Astrocyte (in vitro differentiated cells and primary cell): ENCODE measurements around the gene NR2C2AP. TPM values are rescaled to one million over a fixed set of nuclear protein-coding genes. Genes with fewer than 3 reads are reported as not detected.
A peak's percentile ranks its signal among the peaks of the same experiment; 100 is the strongest.
"Not testable (repeated sequence)": the region's sequence is repeated elsewhere in the genome, so short reads cannot be mapped to it uniquely, and the experiment has no call there.

Experiments used
- DNase-seq: peaks from one replicate; pipeline ENCODE4 v3.0.0-alpha.2; 2010; ENCODE audit warnings: low read depth
- FAIRE-seq: peaks from 2 replicates; lab custom pipeline; 2011; peaks lifted over from hg19 to GRCh38; lab: Jason Lieb, UNC
- H2AFZ ChIP-seq: 2 replicates; pipeline ENCODE4 v1.6.0; 2012; ENCODE audit warnings: low read depth, low read length, inconsistent platforms
- H3K27ac ChIP-seq: 2 replicates; pipeline ENCODE4 v1.5.1; 2011; ENCODE audit warnings: low read depth, low read length, inconsistent platforms
- H3K27me3 ChIP-seq: 2 replicates; pipeline ENCODE4 v1.6.0; 2011; ENCODE audit warnings: low read length, inconsistent platforms; ENCODE audit not compliant: insufficient read depth
- H3K36me3 ChIP-seq: 2 replicates; pipeline ENCODE4 v1.5.1; 2011; ENCODE audit warnings: low read length, inconsistent platforms; ENCODE audit not compliant: insufficient read depth
- H3K4me1 ChIP-seq: 2 replicates; pipeline ENCODE4 v1.5.1; 2011; ENCODE audit warnings: low read length, inconsistent platforms; ENCODE audit not compliant: insufficient read depth
- H3K4me2 ChIP-seq: 2 replicates; pipeline ENCODE4 v1.6.0; 2012; ENCODE audit warnings: low read length, inconsistent platforms
- H3K4me3 ChIP-seq: 2 replicates; pipeline ENCODE4 v1.5.1; 2011; ENCODE audit warnings: low read depth, mild to moderate bottlenecking, low read length, inconsistent platforms; ENCODE audit not compliant: insufficient read depth
- H3K79me2 ChIP-seq: 2 replicates; pipeline ENCODE4 v1.6.0; 2012; ENCODE audit warnings: mild to moderate bottlenecking, low read length, inconsistent platforms; ENCODE audit not compliant: insufficient read depth
- H3K9ac ChIP-seq: 2 replicates; pipeline ENCODE4 v1.6.0; 2012; ENCODE audit warnings: mild to moderate bottlenecking, low read length, inconsistent platforms
- H3K9me3 ChIP-seq: 2 replicates; pipeline ENCODE4 v1.5.1; 2012; ENCODE audit warnings: low read depth, mild to moderate bottlenecking, low read length, inconsistent platforms; ENCODE audit not compliant: insufficient read depth
- H4K20me1 ChIP-seq: 2 replicates; pipeline ENCODE4 v1.6.0; 2012; ENCODE audit warnings: low read length, inconsistent platforms; ENCODE audit not compliant: insufficient read depth
- H3K27ac Mint-ChIP-seq: one replicate; pipeline ENCODE4 v1.8.0; 2021; ENCODE audit warnings: mild to moderate bottlenecking, mixed read lengths; ENCODE audit not compliant: unreplicated experiment
- H3K27me3 Mint-ChIP-seq: one replicate; pipeline ENCODE4 v1.8.0; 2021; ENCODE audit warnings: low read depth, mixed read lengths; ENCODE audit not compliant: unreplicated experiment
- H3K36me3 Mint-ChIP-seq: one replicate; pipeline ENCODE4 v1.8.0; 2021; ENCODE audit warnings: low read depth, mixed read lengths; ENCODE audit not compliant: unreplicated experiment
- H3K4me1 Mint-ChIP-seq: one replicate; pipeline ENCODE4 v1.8.0; 2021; ENCODE audit warnings: low read depth, mixed read lengths; ENCODE audit not compliant: unreplicated experiment
- H3K4me3 Mint-ChIP-seq: one replicate; pipeline ENCODE4 v1.8.0; 2021; ENCODE audit warnings: mild to moderate bottlenecking, moderate library complexity, mixed read lengths; ENCODE audit not compliant: unreplicated experiment
- H3K9me3 Mint-ChIP-seq: one replicate; pipeline ENCODE4 v1.8.0; 2021; ENCODE audit warnings: mild to moderate bottlenecking, mixed read lengths; ENCODE audit not compliant: unreplicated experiment
- EZH2 ChIP-seq: IDR thresholded peaks from 2 replicates; pipeline ENCODE4 v1.6.1; 2012; ENCODE audit warnings: mild to moderate bottlenecking, low read length, inconsistent platforms; ENCODE audit not compliant: insufficient read depth
- total RNA-seq: library from RNA; stranded (reverse); gene quantifications from 2 replicates; pipeline ENCODE4 v1.2.1, GENCODE V29; 2021
- TF ChIP-seq, protein P1 (sequence below): IDR thresholded peaks from 2 replicates; pipeline ENCODE4 v1.5.1; 2011; ENCODE audit warnings: low read depth, mild to moderate bottlenecking, inconsistent platforms, low read length, moderate library complexity; ENCODE audit not compliant: insufficient read depth

The NR2C2AP gene
- total RNA-seq, 1 donor from 2014 or later = 5.1 TPM

DNA sequence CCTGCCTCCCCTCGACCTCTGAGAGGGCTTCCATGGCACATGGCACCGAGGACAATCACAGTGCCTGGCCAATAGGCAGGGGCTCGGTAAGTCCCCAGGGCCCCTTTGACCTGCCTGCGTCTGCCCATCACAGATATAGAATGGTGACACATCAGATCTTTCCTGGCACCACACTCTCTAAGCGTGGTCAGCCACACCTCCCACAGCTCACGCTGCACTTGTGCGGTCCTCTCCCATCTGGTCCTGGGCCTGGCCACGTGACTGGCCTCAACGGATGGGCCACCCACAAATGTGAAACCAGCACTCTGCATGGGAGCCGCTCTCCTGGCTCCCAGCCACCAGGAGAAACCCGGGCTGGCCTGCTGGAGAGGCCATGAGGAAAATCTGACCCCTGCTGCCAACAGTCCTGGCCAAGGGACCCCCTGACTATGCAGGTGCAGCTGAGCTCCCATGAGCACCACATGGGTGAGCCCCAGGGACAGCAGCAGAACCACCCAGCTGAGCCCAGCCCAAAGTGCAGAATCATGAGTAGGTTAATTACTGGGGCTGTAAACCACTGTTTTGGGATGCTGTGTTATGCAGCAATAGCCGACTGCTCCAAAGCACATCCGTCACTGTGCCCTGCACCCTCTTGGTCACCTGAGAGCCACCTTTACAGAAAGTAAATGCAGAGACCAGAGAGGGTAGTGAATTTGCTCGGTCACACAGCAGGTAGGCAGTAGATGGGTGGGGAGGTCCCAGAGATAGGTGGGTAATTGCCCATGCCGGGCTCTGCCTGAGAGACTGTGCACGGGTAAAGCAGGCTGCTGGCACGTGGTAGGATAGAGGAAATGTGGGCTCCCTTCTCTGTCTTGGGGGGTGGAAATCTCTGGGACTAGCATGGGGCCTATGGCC, 23.4 kb downstream of the NR2C2AP start:
- Histone ChIP-seq H3K27me3 (no peaks in the 10 kb centered on the region), H3K4me1 (no peaks in the 10 kb centered on the region), H3K4me3 (no peak overlapping the region), H3K9me3 (peaks cover 4% of the 10 kb centered on the region), H4K20me1 (peaks cover 12% of the 10 kb centered on the region), H3K4me2 (no peak overlapping the region), H3K27ac (no peak overlapping the region), H3K36me3 (peaks cover 4% of the 10 kb centered on the region), H3K79me2 (no peaks in the 10 kb centered on the region), H2AFZ (no peak overlapping the region), H3K9ac (no peak overlapping the region)
- Mint-ChIP-seq H3K27ac (no peak overlapping the region), H3K27me3 (no peaks in the 10 kb centered on the region), H3K9me3 (no peaks in the 10 kb centered on the region), H3K36me3 (peaks cover 15% of the 10 kb centered on the region), H3K4me3 (no peak overlapping the region), H3K4me1 (no peaks in the 10 kb centered on the region)
- no peak for FAIRE-seq
- TF ChIP-seq, protein P1, sequence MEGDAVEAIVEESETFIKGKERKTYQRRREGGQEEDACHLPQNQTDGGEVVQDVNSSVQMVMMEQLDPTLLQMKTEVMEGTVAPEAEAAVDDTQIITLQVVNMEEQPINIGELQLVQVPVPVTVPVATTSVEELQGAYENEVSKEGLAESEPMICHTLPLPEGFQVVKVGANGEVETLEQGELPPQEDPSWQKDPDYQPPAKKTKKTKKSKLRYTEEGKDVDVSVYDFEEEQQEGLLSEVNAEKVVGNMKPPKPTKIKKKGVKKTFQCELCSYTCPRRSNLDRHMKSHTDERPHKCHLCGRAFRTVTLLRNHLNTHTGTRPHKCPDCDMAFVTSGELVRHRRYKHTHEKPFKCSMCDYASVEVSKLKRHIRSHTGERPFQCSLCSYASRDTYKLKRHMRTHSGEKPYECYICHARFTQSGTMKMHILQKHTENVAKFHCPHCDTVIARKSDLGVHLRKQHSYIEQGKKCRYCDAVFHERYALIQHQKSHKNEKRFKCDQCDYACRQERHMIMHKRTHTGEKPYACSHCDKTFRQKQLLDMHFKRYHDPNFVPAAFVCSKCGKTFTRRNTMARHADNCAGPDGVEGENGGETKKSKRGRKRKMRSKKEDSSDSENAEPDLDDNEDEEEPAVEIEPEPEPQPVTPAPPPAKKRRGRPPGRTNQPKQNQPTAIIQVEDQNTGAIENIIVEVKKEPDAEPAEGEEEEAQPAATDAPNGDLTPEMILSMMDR = no peak
- no peak for TF ChIP-seq EZH2
- peak; percentile 8 for DNase-seq

DNA sequence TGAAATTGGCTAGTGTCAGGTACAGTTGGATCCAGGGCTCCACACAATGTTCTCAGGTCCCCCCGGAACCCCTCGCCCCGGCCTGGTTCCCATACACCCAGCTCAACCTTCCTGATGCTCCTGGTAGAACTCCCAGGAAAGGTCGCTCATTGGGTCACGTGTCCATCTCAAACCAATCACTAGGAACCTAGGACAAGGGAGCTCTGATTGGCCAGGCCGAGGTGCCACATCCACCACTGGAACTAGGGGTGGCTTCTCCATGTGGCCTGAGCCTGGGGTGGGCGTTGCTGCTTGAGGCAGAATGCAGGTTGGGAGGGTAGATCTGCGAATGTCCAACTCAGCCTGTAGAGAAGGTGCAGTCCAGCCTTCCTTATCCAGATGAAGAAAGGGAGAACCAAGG, 26.3 kb downstream of the NR2C2AP start:
- H3K36me3 Mint-ChIP-seq = peaks cover 12% of the 10 kb centered on the region
- TF ChIP-seq EZH2 = no peak
- TF ChIP-seq, protein P1 = no peak
- H3K27me3 Mint-ChIP-seq = no peaks in the 10 kb centered on the region

DNA sequence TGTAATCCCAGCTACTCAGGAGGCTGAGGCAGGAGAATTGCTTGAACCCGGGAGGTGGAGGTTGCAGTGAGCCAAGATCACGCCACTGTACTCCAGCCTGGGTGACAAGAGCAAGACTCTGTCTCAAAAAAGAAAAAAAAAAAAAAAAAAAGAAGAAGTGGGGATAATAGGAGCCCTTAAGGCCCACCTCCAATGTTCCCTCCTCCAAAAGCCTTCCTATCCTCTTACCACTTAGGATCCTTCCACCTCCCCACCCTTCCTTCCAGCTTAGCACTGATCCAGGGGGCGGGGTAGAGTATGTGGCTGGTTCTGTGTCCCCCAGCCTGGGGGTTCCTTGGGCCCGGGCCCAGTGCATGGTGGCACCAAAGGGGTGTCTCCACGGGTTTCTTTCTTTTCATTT, 30.0 kb downstream of the NR2C2AP start:
- not testable (repeated sequence) for H3K9me3 Mint-ChIP-seq, H3K4me3 ChIP-seq, H3K4me1 Mint-ChIP-seq, H3K79me2 ChIP-seq, DNase-seq, H3K9me3 ChIP-seq, H3K4me3 Mint-ChIP-seq, H3K36me3 ChIP-seq, H3K27ac Mint-ChIP-seq, H3K4me2 ChIP-seq, H3K4me1 ChIP-seq, FAIRE-seq, H2AFZ ChIP-seq, H3K36me3 Mint-ChIP-seq, H3K9ac ChIP-seq, H3K27ac ChIP-seq, H3K27me3 ChIP-seq
- H3K27me3 Mint-ChIP-seq = peaks cover 20% of the 10 kb centered on the region
- peaks cover 25% of the 10 kb centered on the region for H4K20me1 ChIP-seq

More for the DNA sequence above, 26.3 kb downstream of the NR2C2AP start:
- H3K36me3 ChIP-seq = peaks cover 4% of the 10 kb centered on the region
- DNase-seq = no peak
- Mint-ChIP-seq H3K4me1 (no peaks in the 10 kb centered on the region), H3K9me3 (no peaks in the 10 kb centered on the region), H3K4me3 (no peak overlapping the region), H3K27ac (no peak overlapping the region)
- no peak overlapping the region for H3K27ac ChIP-seq
- no peak overlapping the region for H3K9ac ChIP-seq
- H3K79me2 ChIP-seq = no peaks in the 10 kb centered on the region
- peaks cover 12% of the 10 kb centered on the region for H4K20me1 ChIP-seq
- H3K4me2 ChIP-seq = no peak overlapping the region
- no peaks in the 10 kb centered on the region for H3K27me3 ChIP-seq
- H3K4me1 ChIP-seq = no peaks in the 10 kb centered on the region
- H2AFZ ChIP-seq = no peak overlapping the region
- no peak overlapping the region for H3K4me3 ChIP-seq
- FAIRE-seq = no peak
- peaks cover 4% of the 10 kb centered on the region for H3K9me3 ChIP-seq
